Measurements from ENCODE around the gene CGNL1.
A peak's percentile ranks its signal among the peaks of the same experiment; 100 is the strongest.

Gene CGNL1

DNA sequence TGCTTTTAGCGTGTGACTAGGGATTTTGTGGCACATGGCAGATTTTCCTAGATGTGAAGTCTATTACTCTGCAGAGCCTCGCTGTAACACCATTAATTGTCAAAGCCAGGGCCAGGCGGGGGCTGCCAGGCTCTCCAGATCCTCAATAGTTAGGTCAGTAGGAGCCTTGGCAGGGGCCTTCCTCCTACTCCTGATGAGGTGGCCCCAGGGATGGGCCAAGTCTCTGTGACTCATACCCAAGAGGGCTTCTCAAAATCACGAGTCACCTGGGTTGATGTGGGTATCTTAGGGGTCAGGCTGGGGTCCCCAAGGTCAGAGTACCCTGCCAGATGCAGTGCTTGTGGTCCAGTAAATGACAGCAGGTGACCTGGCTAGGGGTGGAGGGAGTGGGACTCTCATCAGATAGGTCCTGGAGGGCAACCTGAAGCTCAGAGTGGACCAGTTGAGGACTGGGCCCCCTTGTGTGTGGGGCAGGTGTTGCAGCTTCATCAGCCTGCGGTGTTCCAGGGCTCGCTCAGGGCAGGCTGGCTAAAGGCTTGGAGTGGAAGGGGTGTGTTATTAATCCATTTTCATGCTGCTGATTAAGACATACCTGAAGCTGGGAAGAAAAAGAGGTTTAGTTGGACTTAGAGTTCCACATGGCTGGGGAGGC lies 126.9 kb downstream of the CGNL1 start:
- peak; percentile 32 for DNase-seq

DNA sequence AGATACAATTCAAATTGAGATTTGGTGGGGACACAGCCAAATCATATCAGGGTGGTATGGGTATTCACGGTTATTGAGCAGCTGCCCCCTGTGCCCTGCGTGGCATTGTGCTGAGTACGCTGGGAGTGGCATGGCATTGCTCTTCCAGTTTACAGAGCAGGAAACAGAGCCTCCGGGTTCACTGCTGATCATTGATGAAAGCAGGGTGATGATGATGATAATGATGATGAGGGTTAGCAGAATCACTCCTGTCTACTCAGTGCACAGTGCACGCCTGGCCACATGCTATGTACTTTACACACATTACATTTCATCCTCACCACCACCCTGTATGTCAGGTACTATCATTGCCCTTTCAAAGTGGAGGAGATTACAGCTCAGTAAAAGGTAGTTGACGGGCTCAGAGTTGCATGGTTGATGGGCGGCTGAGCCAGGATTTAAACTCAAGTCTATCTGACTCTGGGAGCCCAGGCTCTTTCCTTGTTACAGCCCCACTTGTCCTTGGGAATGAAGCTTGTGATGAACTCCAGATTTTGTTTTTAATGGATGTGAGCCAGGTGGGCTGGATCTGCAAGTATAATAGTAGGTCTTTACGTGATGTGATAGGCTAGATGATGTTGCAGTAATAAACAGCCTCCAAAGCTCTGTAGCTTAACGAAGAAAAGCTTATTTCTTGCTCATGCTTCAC lies 127.8 kb downstream of the CGNL1 start:
- no peak for DNase-seq

DNA sequence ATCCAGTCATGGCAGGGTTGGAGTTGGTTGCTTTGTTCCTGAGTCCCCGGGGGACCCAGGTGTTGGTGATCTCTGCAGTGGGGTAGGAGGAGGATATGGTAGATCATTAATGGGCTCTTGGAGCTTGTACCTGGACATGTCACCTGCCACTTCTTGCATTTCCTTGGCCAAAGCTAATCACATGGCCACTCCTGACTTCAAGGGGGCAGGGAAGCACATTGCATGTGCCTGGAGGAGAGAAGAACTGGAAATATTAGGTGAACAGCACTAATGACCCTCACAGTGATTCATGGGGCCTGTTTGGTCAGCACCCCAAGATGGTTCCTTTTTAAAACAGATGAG lies 128.3 kb downstream of the CGNL1 start:
- DNase-seq: no peak

DNA sequence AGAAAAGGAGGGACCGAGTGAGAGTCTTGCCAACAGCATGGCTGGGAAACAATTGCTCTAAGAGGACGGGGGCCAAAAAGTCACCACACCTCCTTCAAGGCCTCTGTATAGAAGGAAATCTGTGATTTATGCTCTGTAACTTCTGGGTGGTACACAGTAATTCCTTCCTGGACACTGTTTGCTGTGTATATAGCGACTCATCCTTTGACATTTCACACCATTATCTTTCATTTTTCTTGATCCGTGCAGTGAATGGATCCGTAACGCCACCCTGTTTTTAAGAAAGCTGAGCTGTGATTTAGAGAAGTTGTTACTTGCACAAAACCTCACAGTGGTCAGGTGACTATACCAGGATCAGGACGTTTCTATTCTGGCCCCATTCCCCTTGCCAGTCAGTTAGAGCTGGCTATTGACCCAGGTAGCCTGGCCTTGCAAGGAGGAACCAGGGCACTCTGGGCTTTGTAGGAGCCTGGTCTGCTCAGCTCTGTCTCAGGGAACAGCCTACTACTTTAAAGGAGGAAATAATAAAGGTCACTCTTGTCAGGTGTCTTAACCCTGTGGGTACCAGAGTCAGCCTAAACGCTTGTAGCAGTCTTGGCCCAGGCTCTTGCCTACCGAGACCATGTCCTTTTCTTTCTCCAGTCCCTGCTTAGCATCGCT lies 128.9 kb downstream of the CGNL1 start:
- DNase-seq: no peak

DNA sequence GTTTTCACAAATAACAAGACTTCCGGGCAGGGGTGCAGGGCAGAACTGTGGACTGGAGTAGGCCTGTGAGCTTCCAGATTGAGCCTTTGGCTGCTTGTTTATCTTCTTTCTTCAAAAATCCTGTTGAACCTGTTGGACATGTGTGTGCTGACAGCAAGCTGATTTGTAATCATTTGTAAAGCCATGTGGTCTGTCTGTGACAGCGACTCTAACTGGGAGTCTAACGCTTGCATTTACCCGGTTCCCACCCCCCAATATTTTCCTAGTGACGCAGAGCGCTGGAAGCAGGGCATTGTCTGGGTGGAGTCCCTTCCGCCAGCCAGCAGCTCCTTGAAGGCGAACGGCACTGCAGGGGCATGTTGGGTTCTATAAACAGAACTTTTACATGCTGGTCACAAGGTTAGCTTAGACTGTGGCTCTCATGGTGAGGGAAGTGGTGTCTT lies 129.7 kb downstream of the CGNL1 start:
- no peak for DNase-seq

DNA sequence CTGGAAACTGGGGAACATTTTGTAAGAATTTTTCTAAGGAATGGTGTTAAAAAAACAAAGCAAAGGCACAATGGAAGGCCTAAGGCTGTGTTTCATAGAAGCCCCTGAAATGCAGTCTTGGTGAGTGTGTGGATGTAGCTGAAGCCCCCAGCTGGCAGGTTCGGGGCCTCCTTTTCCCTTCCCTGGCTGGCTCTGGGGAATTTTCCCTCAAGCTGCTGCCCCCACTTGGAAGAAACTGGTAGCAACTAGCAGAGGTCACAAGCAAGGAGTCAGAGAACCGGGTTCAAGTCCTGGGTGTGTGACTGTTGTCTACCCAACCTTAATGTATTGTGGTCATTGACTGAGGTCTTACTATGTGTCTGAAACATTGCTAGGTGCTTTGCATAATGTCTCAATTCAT lies 130.1 kb downstream of the CGNL1 start:
- DNase-seq: no peak

DNA sequence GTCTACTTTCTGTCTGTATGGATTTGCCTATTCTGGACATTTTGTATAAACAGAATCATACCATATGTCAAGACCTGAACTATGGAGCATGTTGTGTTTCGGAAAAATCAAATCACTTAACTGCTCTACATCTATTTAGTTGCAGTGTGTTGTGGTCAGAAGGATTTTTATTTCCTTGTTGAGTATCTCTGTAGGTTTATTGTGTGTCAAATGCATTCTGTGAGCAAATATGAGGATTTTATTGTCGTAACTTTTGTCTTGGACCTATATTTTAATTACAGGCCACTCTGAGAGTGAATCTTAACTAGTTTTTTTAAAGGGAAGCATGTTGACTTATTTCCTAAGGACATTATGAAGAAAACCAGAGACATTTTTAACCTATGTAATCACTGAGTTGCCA lies 130.8 kb downstream of the CGNL1 start:
- no peak for DNase-seq

DNA sequence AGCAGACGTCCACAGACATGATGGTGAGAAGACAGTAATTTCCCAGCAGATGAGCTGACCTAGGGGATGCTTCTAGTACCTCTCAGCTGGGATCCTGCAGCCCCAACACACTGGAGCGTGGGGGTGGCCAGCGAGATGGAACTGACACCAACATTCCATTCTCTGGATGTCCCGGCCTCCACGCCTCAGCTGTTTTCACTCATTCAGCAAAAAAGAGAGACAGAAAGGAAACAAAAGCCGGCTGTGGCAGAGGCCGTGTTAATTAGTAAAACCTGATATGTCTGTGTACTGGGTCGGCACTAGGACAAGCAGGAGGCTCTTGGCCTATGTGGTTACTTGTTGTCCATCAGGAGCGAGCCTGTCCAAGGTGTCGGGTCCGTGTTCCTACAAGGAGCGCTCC lies 132.8 kb downstream of the CGNL1 start:
- DNase-seq: peak; percentile 57

DNA sequence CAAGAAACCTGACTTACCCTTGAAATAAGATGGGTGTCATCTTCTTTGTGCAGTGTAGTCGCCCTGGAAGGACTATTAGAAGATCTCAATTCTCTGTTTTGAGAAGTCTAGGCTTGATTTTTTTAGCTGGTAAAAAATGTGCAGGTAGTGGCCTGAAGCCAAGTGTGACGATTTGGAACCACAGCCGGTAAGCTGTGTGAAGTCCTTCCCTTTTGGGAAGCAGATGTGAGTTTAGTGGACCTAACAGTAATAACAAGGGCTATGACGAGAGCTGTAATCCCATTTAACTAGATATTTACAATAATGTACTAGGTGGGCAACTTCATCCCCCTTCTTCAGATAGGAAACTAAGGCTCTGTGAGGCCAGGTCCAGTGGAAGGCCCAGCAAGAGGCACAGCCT lies 133.7 kb downstream of the CGNL1 start:
- peak; percentile 72 for DNase-seq

DNA sequence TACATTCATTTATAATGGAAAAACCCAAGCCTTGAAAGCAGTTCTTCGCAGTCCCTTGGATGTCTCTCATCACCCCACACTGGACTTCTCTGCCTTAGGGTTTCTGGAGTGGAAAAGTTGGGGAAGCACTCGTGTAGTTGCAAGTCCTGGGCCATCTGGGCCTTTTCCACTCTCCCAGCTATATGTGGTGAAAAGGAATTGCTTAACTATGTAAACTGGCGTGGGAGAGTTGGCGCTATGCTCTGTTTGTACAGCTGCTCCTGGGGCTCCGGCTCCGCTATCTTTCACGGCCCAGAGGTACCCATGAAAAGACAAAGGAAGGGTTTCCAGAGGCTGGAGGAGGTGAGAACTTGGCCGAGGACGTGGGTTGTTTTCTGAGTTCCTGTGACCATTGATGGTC lies 134.3 kb downstream of the CGNL1 start:
- no peak for DNase-seq

DNA sequence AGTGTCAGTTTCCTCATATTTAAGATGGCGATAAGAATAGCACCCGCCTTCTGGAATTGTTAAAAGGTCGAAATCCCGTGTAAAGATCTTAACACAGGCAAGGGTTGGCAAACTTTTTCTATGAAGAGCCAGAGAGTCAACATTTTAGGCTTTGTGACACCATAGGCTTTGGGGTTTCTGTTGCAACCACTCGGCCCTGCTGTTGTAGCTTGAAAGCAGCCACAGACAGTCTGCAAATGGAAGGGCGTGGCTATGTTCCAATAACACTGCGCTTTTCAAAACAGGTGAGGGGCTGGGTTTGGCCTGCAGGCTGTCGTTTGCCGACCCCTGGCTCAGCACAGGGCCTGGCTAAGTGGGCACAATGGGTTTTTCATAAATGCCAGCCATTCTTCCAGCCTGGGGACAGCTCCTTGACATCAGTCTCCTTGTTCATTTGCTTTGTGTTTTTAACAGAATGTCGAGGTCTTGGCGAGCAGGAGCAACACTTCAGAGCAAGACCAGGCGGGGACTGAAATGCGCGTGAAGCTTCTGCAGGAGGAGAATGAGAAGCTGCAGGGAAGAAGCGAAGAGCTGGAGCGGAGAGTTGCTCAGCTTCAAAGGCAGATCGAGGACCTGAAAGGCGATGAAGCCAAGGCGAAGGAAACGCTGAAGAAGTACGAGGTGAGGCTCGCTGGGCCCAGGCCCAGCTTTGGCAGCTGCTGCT lies 140.2 kb downstream of the CGNL1 start:
- no peak for DNase-seq

DNA sequence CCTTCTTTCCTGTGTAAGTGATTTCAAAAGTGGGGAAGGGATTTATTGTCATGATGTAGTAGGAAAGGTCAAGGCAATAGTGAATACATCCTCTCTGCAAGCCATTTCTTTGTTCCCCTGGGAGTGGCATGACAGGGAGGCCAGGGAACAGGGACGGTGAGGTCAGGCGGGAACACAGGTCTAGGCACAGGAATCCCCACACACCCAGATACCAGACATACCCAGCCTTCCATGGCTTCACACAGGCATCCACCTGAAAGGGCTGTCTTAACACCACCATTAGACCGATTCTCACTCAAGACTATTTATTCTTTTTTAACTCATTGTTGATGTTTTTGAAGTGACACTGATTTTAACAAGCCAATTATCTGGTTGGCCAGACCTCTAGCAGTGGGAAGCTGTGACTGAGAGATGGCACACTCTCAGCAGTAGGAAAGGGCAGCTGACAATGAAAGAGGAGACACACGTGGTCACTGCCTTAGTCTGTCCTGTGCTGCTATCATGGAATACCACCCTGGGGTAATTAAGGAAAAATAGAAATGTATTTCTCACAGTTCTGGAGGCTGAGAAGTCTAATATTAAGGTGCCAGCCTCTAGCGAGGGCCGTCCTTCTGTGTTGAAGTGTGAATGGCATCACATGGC lies 140.8 kb downstream of the CGNL1 start:
- no peak for DNase-seq

DNA sequence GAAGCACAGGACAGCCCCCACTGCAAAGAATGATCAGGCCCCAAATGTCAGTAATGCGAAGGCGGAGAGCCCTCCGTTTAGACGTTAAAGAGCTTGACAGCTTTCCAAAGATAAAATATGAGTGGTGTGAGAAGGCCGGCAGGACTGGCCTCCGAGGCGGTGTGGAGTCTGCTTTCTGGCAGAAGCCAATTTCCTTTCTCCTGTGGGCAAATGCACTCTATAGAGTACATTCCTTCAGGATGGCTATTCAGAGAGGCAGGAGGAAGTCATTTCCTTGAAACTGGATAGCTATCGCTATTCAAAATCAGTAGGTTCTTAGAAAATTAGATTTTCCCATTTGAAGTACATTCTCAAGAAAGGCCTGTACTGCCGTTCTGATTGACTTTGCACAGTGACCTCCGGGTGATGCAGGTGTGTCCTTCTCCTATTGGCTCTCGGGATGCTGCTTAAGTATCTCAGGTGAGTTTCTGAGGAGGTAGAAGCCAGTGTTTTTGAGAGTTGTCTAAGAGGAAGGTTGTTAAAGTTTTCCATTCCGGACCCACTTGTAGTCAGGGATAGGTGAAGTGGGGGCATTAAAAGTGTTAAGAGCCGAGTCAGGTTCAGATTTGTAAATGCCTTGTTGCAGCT lies 142.6 kb downstream of the CGNL1 start:
- DNase-seq: no peak

DNA sequence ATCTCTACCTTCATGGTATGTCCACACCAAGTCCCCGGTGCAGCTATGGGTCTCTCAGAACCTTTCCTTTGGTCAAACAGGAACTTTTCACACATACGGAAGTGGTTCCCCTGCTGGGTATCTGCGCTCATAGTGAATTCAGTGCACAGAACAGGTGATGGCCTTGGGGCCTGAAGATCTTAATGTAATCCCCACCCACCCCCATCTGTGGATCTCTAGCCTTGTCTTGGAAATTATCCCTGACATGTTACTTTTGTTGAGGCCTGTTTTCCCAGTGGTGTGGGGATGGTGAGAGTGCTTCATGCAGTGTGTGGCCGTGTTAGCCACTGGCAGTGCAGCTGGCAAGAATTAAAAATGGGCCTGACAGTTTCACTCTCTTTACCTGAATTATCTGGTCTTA lies 143.5 kb downstream of the CGNL1 start:
- DNase-seq: no peak

DNA sequence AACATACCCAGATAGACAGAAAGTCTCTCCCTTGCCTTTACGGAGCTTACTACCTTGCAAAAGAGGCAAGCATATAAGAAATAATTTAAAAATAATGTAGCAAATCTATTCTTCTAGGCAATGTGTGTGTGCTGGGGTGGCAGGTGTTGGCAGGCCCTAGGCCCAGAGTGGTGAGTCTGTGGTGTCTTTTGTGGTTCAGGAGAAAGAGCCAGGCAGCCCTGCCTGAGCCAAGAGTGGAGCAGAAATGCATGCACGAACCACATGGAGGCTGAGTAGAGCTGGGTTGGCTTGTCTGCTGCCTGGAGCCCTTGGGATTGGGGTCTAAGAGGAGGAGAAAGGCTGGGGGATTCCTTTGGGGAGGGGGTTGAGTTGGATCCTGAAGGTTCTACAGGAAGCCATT lies 145.2 kb downstream of the CGNL1 start:
- peak; percentile 17 for DNase-seq

DNA sequence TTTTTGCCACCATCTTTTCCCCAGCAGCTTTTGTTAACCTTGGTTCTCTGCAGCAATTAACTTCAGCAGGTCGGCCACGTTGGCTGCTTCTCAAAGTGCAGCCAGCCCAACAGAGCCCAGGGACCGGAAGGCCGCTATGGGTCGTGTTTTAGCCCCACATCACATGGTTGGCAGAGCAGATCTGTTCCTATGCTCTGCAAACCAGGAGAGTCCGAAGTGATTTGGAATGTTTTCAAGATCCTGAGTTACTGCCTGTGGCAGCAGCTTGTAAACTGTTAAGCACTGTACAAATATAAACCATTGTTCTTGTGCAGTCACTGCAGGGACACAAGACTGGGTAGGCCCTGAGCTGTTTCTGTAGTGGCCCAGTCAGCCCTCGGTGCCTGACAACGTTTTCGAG lies 145.8 kb downstream of the CGNL1 start:
- no peak for DNase-seq

DNA sequence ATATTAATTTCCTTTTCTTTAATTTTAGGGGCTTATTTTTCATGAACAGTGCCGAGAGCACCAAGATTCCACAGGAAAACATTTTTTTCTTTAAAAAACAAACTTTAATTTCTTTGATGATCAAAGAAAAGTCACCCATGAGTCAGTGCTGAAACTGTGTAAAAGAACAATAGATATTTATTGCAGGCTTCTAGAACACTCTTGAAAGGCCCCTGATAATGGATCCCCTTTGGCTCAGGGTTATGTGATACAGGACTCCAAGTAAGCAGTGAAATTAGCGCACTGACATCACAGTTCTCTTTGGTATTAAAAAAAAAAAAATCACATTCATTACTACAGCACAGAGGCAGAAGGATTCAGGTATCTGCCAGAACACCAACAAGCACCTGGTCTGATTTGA lies 149.3 kb downstream of the CGNL1 start:
- DNase-seq: no peak

DNA sequence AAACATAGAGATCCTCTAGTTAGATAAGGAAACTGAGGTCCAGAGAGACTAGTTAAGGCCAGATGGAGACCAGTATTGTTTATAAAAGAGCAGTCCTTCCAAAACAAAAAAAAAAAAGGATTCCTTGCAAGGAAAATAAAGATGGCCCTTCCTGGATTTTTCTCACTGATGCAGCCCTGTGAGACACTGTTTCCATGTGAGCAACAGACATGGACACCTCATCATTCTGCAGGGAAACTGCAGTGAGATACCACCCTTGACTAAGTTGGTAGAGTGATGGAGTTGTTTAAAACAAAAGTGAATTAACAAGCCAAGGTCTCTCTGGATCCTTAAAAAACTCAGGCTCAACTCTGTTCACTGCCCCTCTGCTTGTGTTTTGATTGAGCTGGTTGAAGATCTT lies 149.8 kb downstream of the CGNL1 start:
- DNase-seq: no peak

DNA sequence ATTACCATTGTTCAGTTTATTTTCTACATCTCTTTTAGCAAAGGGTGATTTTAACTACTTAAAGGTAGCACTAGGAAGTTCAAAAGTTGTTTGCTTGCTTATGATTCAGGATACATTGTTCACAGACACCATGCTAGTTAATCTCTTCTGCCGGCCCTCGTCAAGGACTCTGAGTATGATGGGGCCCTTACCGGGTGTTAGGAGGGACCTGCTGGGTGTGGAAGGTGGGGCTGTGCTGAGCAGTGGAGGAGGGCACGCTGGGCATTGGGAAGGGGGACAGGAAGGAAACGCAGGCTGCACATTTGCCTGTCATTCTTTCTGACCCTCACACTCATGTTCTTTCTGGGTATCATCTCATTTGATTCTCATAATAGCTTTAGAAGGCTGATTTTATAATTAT lies 150.3 kb downstream of the CGNL1 start:
- no peak for DNase-seq

DNA sequence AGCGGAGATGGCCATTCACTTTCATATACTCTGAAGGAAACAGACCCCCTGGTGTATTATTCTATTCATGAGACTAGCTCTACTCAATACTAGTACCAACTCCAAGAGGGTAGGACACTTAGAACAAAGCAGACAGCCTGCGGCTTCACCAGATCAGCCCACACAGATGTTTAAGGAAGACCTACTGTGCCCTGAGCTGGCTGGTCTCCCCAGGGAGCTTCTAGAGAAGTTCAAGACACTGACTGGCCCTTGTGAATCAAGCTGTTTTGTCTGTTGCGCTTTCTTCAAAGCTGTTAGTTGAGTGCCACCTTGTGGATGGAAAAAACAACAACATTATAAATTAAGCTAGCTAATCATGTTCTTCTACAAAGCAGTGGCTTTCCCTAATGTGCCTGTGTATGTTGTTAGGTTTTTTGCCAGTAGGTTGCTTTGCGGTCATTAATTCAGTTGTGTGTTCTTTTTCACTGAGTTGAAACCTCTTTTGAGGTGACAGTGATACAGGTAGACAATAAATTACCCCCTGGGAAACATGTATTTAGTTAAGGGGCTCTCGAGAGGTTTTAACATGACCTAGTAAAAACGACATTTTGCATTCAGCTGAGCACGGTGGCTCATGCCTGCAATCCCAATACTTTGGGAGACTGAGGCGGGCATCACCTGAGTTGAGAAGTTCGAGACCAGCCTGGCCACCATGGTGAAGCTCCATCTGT lies 151.2 kb downstream of the CGNL1 start:
- peak; percentile 78 for DNase-seq

DNA sequence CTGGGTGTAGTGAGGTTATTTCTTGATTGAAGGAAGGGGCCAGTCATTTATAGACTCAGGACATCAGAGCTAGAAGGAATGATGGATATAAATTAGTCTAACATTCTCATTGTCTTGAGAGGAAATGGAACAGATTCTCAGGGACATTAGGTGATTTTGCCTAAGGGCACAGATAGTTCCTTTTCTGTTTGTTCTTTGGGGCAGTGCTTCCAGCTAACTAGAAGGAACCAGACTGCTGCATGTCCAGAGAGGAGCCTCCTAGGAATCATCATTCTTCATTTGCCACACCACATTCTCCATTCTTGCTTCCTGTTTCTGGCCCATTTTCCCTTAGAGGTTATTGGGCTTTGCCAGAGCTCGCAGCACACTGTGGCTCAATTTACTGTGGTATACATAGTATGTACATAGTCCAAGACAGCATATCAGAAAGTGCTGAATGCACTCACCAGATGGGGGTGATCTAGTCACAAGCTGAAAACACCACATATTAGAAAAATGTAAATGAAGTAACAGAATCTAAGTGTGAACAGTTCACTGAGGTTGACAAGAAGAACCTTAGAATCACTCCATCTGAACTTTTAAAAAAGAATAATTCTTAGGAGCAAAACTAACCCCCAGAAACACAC lies 152.7 kb downstream of the CGNL1 start:
- no peak for DNase-seq

DNA sequence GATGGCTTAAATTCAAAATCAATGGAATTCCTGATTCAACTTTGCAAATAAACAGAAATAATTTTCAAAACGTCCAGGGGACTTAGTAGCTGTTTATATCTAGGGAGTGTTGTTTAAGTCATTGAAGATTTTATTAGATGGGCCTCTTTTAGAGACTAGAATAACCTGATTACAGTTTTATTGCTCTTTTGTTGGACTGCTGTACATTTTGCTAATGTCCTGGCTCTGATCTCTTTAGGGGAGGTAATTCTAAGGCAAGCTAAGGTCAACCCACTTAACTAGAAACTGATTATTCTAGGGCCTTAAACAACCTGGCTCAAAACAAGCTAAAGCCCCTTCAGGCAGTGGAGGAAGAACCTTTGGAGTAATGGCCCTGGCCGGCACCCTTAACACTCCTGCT lies 153.4 kb downstream of the CGNL1 start:
- no peak for DNase-seq
